A549 (cell line): ENCODE measurements around the gene CD83. TPM values are rescaled to one million over a fixed set of nuclear protein-coding genes. Genes with fewer than 3 reads are reported as not detected.

Experiments
- ATAC-seq, 2 experiments: fragments of 200-7000 bp in 1 of 2; fragments of >200 bp in 1 of 2; cut with Nextera tagmentation in 1 of 2; cut with Tn5 transposase in 1 of 2; 3 replicates each; pipeline versions ENCODE4 v1.8.0 to v1.9.1; 2018 to 2020; ENCODE audit warnings: mild to moderate bottlenecking in 1 of 2, moderate library complexity in 1 of 2
- CTCF ChIA-PET: fragments of 300-600 bp; sonication (Branson Sonifier 250); formaldehyde crosslinking; extraction: SDS; loops from one replicate; lab custom pipeline; 2021; ENCODE audit warnings: antibody characterized with exemption, inconsistent platforms; lab: Yijun Ruan, JAX
- POLR2A ChIA-PET: fragments of 350-600 bp; formaldehyde crosslinking; extraction: SDS; loops from one replicate; lab custom pipeline; 2021; ENCODE audit warnings: antibody characterized with exemption, inconsistent platforms; lab: Yijun Ruan, JAX
- DNase-seq, 2 experiments: peaks; one replicate each; pipeline versions ENCODE4 v3.0.0 to v3.0.0-alpha.2; 2011 to 2016; ENCODE audit warnings: low read depth in 1 of 2, low spot score in 1 of 2
- FAIRE-seq: peaks from 2 replicates; lab custom pipeline; 2011; peaks lifted over from hg19 to GRCh38; lab: Jason Lieb, UNC
- H3K27ac ChIP-seq, 2 experiments: fragments of >200 bp; sonication (Bioruptor Twin); formaldehyde crosslinking; 3 replicates each; pipeline ENCODE4 v1.5.1; 2016 to 2017
- H3K4me1 ChIP-seq: fragments of >200 bp; sonication (Bioruptor Twin); formaldehyde crosslinking; 3 replicates; pipeline ENCODE4 v1.6.1; 2016
- H3K4me2 ChIP-seq: fragments of >200 bp; sonication (Bioruptor Twin); formaldehyde crosslinking; 3 replicates; pipeline ENCODE4 v1.6.1; 2016
- H3K4me3 ChIP-seq: fragments of >200 bp; sonication (Bioruptor Twin); formaldehyde crosslinking; 3 replicates; pipeline ENCODE4 v1.5.1; 2016
- H3K9me3 ChIP-seq: fragments of >200 bp; sonication (Bioruptor Twin); formaldehyde crosslinking; 3 replicates; pipeline ENCODE4 v1.6.1; 2016
- ATOH8 ChIP-seq: fragments of 250-450 bp; sonication (Bioruptor Pico); IDR thresholded peaks from 2 replicates; pipeline ENCODE4 v1.5.0; 2020; ENCODE audit warnings: low read depth, mild to moderate bottlenecking, moderate library complexity
- BCL3 ChIP-seq: fragments of >200 bp; sonication (Bioruptor Twin); formaldehyde crosslinking; IDR thresholded peaks from 3 replicates; pipeline ENCODE4 v1.6.1; 2016
- CBX2 ChIP-seq: fragments of 200-600 bp; sonication (generic); IDR thresholded peaks from 2 replicates; pipeline ENCODE4 v1.6.1; 2016; ENCODE audit warnings: low read depth, mild to moderate bottlenecking, borderline replicate concordance
- CHD2 ChIP-seq: fragments of 150-350 bp; IDR thresholded peaks from 2 replicates; pipeline ENCODE4 v1.6.1; 2014; ENCODE audit warnings: low read length; ENCODE audit not compliant: partially characterized antibody
- CHD4 ChIP-seq: fragments of 200-600 bp; sonication (generic); IDR thresholded peaks from 2 replicates; pipeline ENCODE4 v1.6.1; 2016; ENCODE audit warnings: antibody characterized with exemption, mild to moderate bottlenecking, borderline replicate concordance
- E2F6 ChIP-seq: IDR thresholded peaks from 2 replicates; pipeline ENCODE4 v1.6.1; 2012; ENCODE audit warnings: low read depth, borderline replicate concordance
- ELK1 ChIP-seq: fragments of 150-350 bp; IDR thresholded peaks from 2 replicates; pipeline ENCODE4 v1.6.1; 2014; ENCODE audit warnings: low read depth, mild to moderate bottlenecking, low read length
- EP300 ChIP-seq, 2 experiments: fragments of >200 bp; sonication (Bioruptor Twin); formaldehyde crosslinking; IDR thresholded peaks; 2 replicates in 1 of 2; 3 replicates in 1 of 2; pipeline ENCODE4 v1.6.1; 2016 to 2017
- FOSB ChIP-seq: fragments of 250-450 bp; sonication (Bioruptor Pico); IDR thresholded peaks from 2 replicates; pipeline ENCODE4 v1.5.0; 2020; ENCODE audit warnings: mild to moderate bottlenecking, moderate library complexity
- FOSL2 ChIP-seq, 2 experiments: fragments of 450-650 bp in 1 of 2; fragments of >200 bp in 1 of 2; sonication (Bioruptor Twin) in 1 of 2; formaldehyde crosslinking; IDR thresholded peaks; 2 replicates each; pipeline versions ENCODE4 v1.5.0 to v1.6.1; 2016 to 2020; ENCODE audit warnings: mild to moderate bottlenecking in 1 of 2, moderate library complexity in 1 of 2
- FOXS1 ChIP-seq: fragments of 250-450 bp; sonication (Bioruptor Pico); IDR thresholded peaks from 2 replicates; pipeline ENCODE4 v1.5.0; 2020; ENCODE audit warnings: mild to moderate bottlenecking, moderate library complexity
- HDAC2 ChIP-seq: fragments of 200-600 bp; sonication (generic); IDR thresholded peaks from 2 replicates; pipeline ENCODE4 v1.6.1; 2016
- HES2 ChIP-seq: fragments of >200 bp; sonication (Bioruptor Twin); formaldehyde crosslinking; IDR thresholded peaks from 2 replicates; pipeline ENCODE4 v1.6.1; 2016
- HEYL ChIP-seq: fragments of 250-450 bp; sonication (Bioruptor Pico); IDR thresholded peaks from 2 replicates; pipeline ENCODE4 v1.8.0; 2021; ENCODE audit warnings: mild to moderate bottlenecking, moderate library complexity
- HOXA7 ChIP-seq: fragments of 250-450 bp; sonication (Bioruptor Pico); IDR thresholded peaks from 2 replicates; pipeline ENCODE4 v1.5.0; 2020; ENCODE audit warnings: mild to moderate bottlenecking, moderate library complexity
- JUN ChIP-seq, 2 experiments: fragments of >200 bp; sonication (Bioruptor Twin); formaldehyde crosslinking; IDR thresholded peaks; 2 replicates in 1 of 2; 3 replicates in 1 of 2; pipeline ENCODE4 v1.6.1; 2016 to 2017
- MAX ChIP-seq: IDR thresholded peaks from 2 replicates; pipeline ENCODE4 v1.6.1; 2012
- NPAS2 ChIP-seq: fragments of 250-450 bp; sonication (Bioruptor Pico); IDR thresholded peaks from 2 replicates; pipeline ENCODE4 v1.8.0; 2022; ENCODE audit warnings: mild to moderate bottlenecking, moderate library complexity, borderline replicate concordance
- PBX3 ChIP-seq: IDR thresholded peaks from 2 replicates; pipeline ENCODE4 v1.6.1; 2012
- POLR2A ChIP-seq: IDR thresholded peaks from 2 replicates; pipeline ENCODE4 v1.6.1; 2012; ENCODE audit warnings: mild to moderate bottlenecking, low read length
- POLR2AphosphoS2 ChIP-seq: conservative IDR thresholded peaks from 2 replicates; pipeline ENCODE4 v1.6.1; 2012; ENCODE audit warnings: low read length, improper control_type of control experiment, inconsistent platforms
- RAD21 ChIP-seq, 2 experiments: fragments of >200 bp in 1 of 2; sonication (Bioruptor Twin) in 1 of 2; formaldehyde crosslinking in 1 of 2; IDR thresholded peaks in 1 of 2; conservative IDR thresholded peaks in 1 of 2; 2 replicates in 1 of 2; 3 replicates in 1 of 2; pipeline ENCODE4 v1.6.1; 2012 to 2018; ENCODE audit warnings: inconsistent platforms in 1 of 2
- RARB ChIP-seq: fragments of 250-450 bp; sonication (Bioruptor Pico); IDR thresholded peaks from 2 replicates; pipeline ENCODE4 v1.8.0; 2021; ENCODE audit warnings: mild to moderate bottlenecking, moderate library complexity
- RNF2 ChIP-seq: fragments of 200-600 bp; sonication (generic); IDR thresholded peaks from 2 replicates; pipeline ENCODE4 v1.6.1; 2016; ENCODE audit warnings: low read depth, mild to moderate bottlenecking, antibody characterized with exemption, moderate library complexity, borderline replicate concordance
- SMC3 ChIP-seq: fragments of >200 bp; sonication (Bioruptor Twin); formaldehyde crosslinking; IDR thresholded peaks from 3 replicates; pipeline ENCODE4 v1.6.1; 2018; ENCODE audit warnings: inconsistent platforms
- TFCP2L1 ChIP-seq: fragments of 250-450 bp; sonication (Bioruptor Pico); IDR thresholded peaks from 2 replicates; pipeline ENCODE4 v1.5.0; 2021; ENCODE audit warnings: mild to moderate bottlenecking
- TP53 ChIP-seq: fragments of 250-450 bp; sonication (Bioruptor Pico); IDR thresholded peaks from 2 replicates; pipeline ENCODE4 v1.5.0; 2021; ENCODE audit warnings: mild to moderate bottlenecking, moderate library complexity
- USF2 ChIP-seq: fragments of 450-650 bp; IDR thresholded peaks from 2 replicates; pipeline ENCODE4 v1.6.1; 2014; ENCODE audit warnings: antibody characterized with exemption
- ZC3H11A ChIP-seq: fragments of 450-650 bp; IDR thresholded peaks from 2 replicates; pipeline ENCODE4 v1.6.1; 2014; ENCODE audit warnings: antibody characterized with exemption, mild to moderate bottlenecking
- ZFP36 ChIP-seq: fragments of 450-650 bp; IDR thresholded peaks from 2 replicates; pipeline ENCODE4 v1.6.1; 2014; ENCODE audit warnings: borderline replicate concordance; ENCODE audit not compliant: partially characterized antibody
- WGBS: methylation state at CpG from one replicate; pipeline ENCODE4 v1.1.6; 2017; ENCODE audit errors: missing lambda C conversion rate; 5-methylcytosine and 5-hydroxymethylcytosine counted together
- polyA plus RNA-seq, 4 experiments: library from polyadenylated mRNA; depleted of rRNA in 3 of 4; stranded (reverse); fragments of >200 nt; fragmentation: RNase III in 1 of 4; extraction: RNeasy Plus Mini Kit Qiagen cat#74134 plus additional on column Dnase treatment in 1 of 4; gene quantifications; 2 replicates in 3 of 4; 3 replicates in 1 of 4; pipeline ENCODE4 v1.2.3, GENCODE V29; 2011 to 2017

The CD83 gene
- polyA plus RNA-seq, 2 of the 4 experiments (the other 2 are of a cell fraction): 0.79 to 0.94 TPM

- no peaks in the 10 kb centered on the region for H3K4me1 ChIP-seq
- no peak overlapping the region for H3K27ac ChIP-seq
- DNase-seq (no peak), FAIRE-seq (no peak), ATAC-seq (no peak)
- ChIA-PET POLR2A (no interaction called here), CTCF (interaction anchor here (1.6 kb wide), 1 partner anchor 19 kb away, joined by 3 read pairs; no protein-coding TSS in a partner anchor)
- TF ChIP-seq FOSL2 (IDR thresholded peaks at IDR 0.05) (no peak), FOSL2 (CRISPR knock-in tag; IDR thresholded peaks at IDR 0.05) (peak; percentile 40), RAD21 (conservative IDR thresholded peaks at IDR 0.05 in 1 of 2, IDR thresholded peaks at IDR 0.05 in 1 of 2) (no peak)
- WGBS: 55% methylated on average over 1 of the region's 1 CpG
- no peak overlapping the region for H3K4me2 ChIP-seq
- H3K9me3 ChIP-seq: no peaks in the 10 kb centered on the region
- H3K4me3 ChIP-seq: no peak overlapping the region
Measured at GRCh38 chr6:14086701-14087100, 30.9 kb upstream of the CD83 start.

GRCh38 chr6:14088600-14089192 lies 28.9 kb upstream of the CD83 start:
- TF ChIP-seq NPAS2 (CRISPR knock-in tag) (no peak), RARB (CRISPR knock-in tag) (no peak), POLR2A (no peak), E2F6 (no peak), BCL3 (no peak), CHD4 (no peak), HOXA7 (CRISPR knock-in tag) (no peak), SMC3 (no peak), JUN (IDR thresholded peaks at IDR 0.05) (no peak), HES2 (no peak), ATOH8 (no peak), HEYL (no peak), POLR2AphosphoS2 (no peak), CBX2 (no peak), TP53 (CRISPR knock-in tag) (no peak), HDAC2 (no peak), ZFP36 (no peak), USF2 (no peak)
- no peak overlapping the region for H3K4me3 ChIP-seq
- ChIA-PET CTCF (interaction anchor here (1.1 kb wide), 1 partner anchor 22 kb away, joined by 3 read pairs; no protein-coding TSS in a partner anchor), POLR2A (no interaction called here)
- no peak; a peak in 1 of 6 replicates for ATAC-seq
- H3K9me3 ChIP-seq: 0 out of 3 replicates have a peak, but pooled peaks cover 2% of the 10 kb centered on the region
- WGBS: 38% methylated on average over 2 of the region's 4 CpGs
- FAIRE-seq: no peak
- DNase-seq: peak in 1 of 2 experiments; percentile 37
- H3K4me2 ChIP-seq: no peak overlapping the region
- no peak overlapping the region for H3K27ac ChIP-seq
- H3K4me1 ChIP-seq: no peaks in the 10 kb centered on the region

GRCh38 chr6:14089224-14089623 lies 28.3 kb upstream of the CD83 start:
- no peak overlapping the region for H3K27ac ChIP-seq
- no peak for ATAC-seq
- WGBS: 68% methylated on average over 6 of the region's 7 CpGs
- ChIA-PET POLR2A (no interaction called here), CTCF (no interaction called here)
- H3K4me3 ChIP-seq: no peak overlapping the region
- no peak overlapping the region for H3K4me2 ChIP-seq
- 0 out of 3 replicates have a peak, but pooled peaks cover 2% of the 10 kb centered on the region for H3K9me3 ChIP-seq
- H3K4me1 ChIP-seq: no peaks in the 10 kb centered on the region
- no peak for DNase-seq
- no peak for FAIRE-seq
- no peak for TF ChIP-seq ELK1
- no peak for TF ChIP-seq TP53 (CRISPR knock-in tag)
- TF ChIP-seq RNF2: no peak
- no peak for TF ChIP-seq PBX3
- TF ChIP-seq FOSB (CRISPR knock-in tag): no peak
- TF ChIP-seq ZC3H11A: no peak
- TF ChIP-seq EP300 (IDR thresholded peaks at IDR 0.05): no peak
- TF ChIP-seq CHD2: no peak
- TF ChIP-seq MAX: no peak
- TF ChIP-seq FOXS1 (CRISPR knock-in tag): no peak
- TF ChIP-seq TFCP2L1 (CRISPR knock-in tag): no peak
